Astrocyte of the spinal cord (primary cell): ENCODE results near the gene FEZ2.

ENCODE experiments used
- DNase-seq: peaks from one replicate; pipeline ENCODE4 v3.0.0; 2011; ENCODE audit warnings: low read depth, low spot score
- H3K4me3 ChIP-seq: 2 replicates; pipeline ENCODE4 v1.5.1; 2011; ENCODE audit warnings: low read depth, mild to moderate bottlenecking, low read length, moderate library complexity
- CTCF ChIP-seq: IDR thresholded peaks from 2 replicates; pipeline ENCODE4 v1.5.1; 2012; ENCODE audit warnings: low read depth, mild to moderate bottlenecking, low read length, inconsistent platforms
- in situ Hi-C: cut with HindIII; loops from 2 replicates; pipeline ENCODE4 v1.10.0; 2017; ENCODE audit warnings: low sequenced_read_pairs

The FEZ2 gene, protein sequence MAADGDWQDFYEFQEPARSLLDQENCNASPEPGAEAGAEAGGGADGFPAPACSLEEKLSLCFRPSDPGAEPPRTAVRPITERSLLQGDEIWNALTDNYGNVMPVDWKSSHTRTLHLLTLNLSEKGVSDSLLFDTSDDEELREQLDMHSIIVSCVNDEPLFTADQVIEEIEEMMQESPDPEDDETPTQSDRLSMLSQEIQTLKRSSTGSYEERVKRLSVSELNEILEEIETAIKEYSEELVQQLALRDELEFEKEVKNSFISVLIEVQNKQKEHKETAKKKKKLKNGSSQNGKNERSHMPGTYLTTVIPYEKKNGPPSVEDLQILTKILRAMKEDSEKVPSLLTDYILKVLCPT

DNA sequence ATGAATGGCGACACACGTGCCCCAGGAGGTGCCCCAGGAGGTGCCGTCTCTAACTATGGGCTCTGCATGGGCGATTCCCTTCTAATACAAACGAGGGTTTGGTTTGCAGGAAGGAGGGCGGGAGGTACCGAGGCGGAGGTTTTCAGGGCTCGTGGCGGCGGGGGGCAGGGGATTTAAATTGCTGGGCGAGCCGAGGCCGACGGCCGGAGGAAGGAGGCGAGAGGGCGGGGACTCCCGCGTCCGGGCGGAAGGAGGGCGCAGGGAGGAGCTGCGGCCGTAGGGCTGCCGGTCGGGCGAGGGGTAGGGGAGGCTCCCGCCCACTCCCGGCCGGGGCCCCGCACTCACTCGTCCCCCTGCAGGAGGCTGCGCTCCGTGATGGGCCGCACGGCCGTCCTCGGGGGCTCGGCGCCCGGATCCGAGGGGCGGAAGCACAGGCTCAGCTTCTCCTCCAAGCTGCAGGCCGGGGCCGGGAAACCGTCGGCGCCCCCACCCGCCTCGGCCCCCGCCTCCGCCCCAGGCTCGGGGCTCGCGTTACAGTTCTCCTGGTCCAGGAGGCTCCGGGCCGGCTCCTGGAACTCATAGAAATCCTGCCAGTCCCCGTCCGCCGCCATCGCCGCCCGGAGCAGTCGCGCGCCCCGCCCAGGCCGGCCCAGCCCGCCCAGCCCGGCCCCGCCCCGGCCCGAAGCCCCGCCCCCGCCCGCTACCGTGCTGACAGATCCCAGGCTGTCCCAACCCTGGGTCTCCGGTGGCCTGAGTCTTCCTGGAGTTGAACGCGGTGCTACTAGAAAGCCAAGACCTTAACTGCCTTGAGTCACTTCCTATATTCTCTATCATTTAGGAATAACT lies at the start of gene FEZ2:
FEZ2 (minus strand) TSS at position 637 of the 846 bp plus-strand sequence; CDS start at position 611, 26 bp downstream.
- in situ Hi-C loops: no loop called here
- TF ChIP-seq CTCF: no peak
- H3K4me3 ChIP-seq: peak within 1 kb of the TSS; percentile 58
- peak; percentile 79 for DNase-seq

- in situ Hi-C loops: no loop called here
- peak; percentile 43 for DNase-seq
- TF ChIP-seq CTCF: no peak
- H3K4me3 ChIP-seq: no peak overlapping the region
These were observed 37.1 kb upstream of the FEZ2 start for GRCh38 chr2:36634981-36635597.

DNA sequence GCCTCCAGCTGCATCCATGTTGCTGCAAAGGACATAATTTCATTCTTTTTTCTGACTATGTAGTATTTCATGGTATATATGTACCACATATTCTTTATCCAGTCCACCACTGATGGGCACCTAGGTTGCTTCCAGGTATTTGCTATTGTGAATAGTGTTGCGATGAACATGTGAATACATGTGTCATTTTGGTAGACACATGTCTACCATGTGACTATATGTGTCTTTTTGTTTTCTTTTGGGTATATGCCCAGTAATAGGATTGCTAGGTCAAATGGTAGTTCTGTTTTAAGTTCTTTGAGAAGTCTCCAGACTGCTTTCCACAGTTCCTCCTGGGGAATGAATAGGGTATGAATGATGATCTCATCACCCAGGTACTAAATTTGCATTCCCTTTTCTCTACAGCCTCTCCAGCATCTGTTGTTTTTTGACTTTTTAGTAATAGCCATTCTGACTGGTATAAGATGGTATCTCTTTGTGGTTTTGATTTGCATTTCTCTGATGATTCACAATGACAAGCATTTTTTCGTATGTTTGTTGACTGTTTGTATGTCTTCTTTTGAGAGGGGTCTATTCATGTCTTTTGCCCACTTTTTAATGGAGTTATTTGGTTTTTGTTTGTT lies 35.6 kb upstream of the FEZ2 start:
- in situ Hi-C loops: no loop called here
- no peak overlapping the region for H3K4me3 ChIP-seq
- DNase-seq: no peak
- TF ChIP-seq CTCF: no peak

DNA sequence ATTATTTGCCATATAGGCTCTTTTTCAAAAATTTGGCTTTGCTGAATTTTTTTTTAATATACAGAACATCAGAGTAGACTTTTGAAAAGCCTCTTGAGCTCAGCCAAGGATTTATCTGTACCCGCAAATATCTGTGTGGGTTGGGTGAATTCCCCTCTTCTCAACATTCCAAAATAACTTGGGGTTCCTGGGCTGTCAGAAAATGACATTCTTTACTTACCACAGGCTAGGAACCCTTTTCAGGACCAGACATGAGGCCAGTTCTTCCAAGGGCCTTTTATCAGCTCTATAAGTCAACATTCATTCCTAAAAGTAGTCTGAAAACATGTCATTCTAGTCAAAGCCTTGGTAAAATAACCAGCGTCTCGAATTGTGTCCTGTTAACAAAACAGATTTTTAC lies 28.8 kb upstream of the FEZ2 start:
- H3K4me3 ChIP-seq: no peak overlapping the region
- in situ Hi-C loops: no loop called here
- no peak for DNase-seq
- no peak for TF ChIP-seq CTCF

DNA sequence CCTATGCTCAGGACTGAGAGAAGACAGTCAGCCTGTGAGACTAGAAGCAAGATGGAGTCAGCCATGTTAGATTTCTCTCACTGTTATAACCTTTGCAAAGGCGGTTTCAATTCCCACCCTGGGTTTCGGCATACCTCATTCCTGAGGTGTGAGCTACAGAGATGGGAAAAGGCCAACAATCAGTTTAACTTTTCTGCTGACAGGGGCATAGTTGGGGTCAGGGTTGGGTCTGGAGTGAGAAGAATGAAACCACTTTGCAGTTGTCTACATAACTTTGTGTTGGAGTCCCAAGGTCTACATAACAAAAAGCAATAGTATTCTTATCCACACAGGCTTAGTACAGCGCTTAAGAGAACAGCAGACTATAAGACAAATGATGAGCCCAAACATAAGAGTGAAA lies 28.1 kb upstream of the FEZ2 start:
- no peak overlapping the region for H3K4me3 ChIP-seq
- in situ Hi-C loops: no loop called here
- TF ChIP-seq CTCF: no peak
- DNase-seq: no peak

DNA sequence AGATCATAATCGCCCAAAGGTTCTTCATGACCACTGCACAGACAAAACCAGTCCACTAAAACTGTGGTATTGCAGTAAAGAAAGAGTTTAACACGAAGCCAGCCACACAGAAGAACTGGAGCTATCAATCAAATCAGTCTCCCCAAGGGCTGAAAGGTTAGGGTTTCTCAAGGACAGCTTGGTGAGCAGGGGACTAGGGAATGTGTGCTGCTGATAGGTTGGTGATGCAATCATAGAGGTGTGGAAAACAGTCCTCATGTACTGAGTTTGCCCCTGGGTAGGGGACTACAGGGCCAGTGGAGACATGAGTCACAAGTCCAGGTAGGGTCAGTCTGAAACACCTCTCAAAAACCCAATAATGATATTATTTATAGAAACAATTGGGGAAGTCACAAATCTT lies 27.3 kb upstream of the FEZ2 start:
- DNase-seq: no peak
- no peak overlapping the region for H3K4me3 ChIP-seq
- in situ Hi-C loops: no loop called here
- TF ChIP-seq CTCF: no peak
